Loucy (cell line): Measurements from ENCODE around the gene GPR61.

Source experiments
- H2AFZ ChIP-seq: fragments of 200-600 bp; sonication (generic); 2 replicates; pipeline ENCODE4 v1.6.0; 2016; ENCODE audit warnings: antibody characterized with exemption, mild to moderate bottlenecking, low read length, moderate library complexity
- H3F3A ChIP-seq: fragments of 200-600 bp; 2 replicates; pipeline ENCODE4 v1.6.0; 2016; ENCODE audit warnings: antibody characterized with exemption, low read depth, mild to moderate bottlenecking
- H3K27me3 ChIP-seq: fragments of 200-600 bp; sonication (generic); 2 replicates; pipeline ENCODE4 v1.6.1; 2014; ENCODE audit warnings: low read length, mild to moderate bottlenecking; ENCODE audit not compliant: insufficient read depth, poor library complexity, severe bottlenecking
- H3K36me3 ChIP-seq: fragments of 200-600 bp; sonication (generic); 2 replicates; pipeline ENCODE4 v1.6.1; 2016; ENCODE audit warnings: low read length; ENCODE audit not compliant: insufficient read depth
- H3K4me1 ChIP-seq: fragments of 200-600 bp; sonication (generic); 2 replicates; pipeline ENCODE4 v1.5.1; 2014; ENCODE audit warnings: low read length, mild to moderate bottlenecking; ENCODE audit not compliant: insufficient read depth, poor library complexity, severe bottlenecking
- H3K4me2 ChIP-seq: fragments of 200-600 bp; sonication (generic); 2 replicates; pipeline ENCODE4 v1.6.0; 2014; ENCODE audit warnings: antibody characterized with exemption, low read length, low read depth, mild to moderate bottlenecking; ENCODE audit not compliant: poor library complexity, severe bottlenecking
- H3K4me3 ChIP-seq: fragments of 200-600 bp; sonication (generic); 2 replicates; pipeline ENCODE4 v1.5.1; 2014; ENCODE audit warnings: low read length, mild to moderate bottlenecking, mixed read lengths; ENCODE audit not compliant: poor library complexity, severe bottlenecking
- H3K79me2 ChIP-seq: fragments of 200-600 bp; sonication (generic); 2 replicates; pipeline ENCODE4 v1.6.1; 2014; ENCODE audit warnings: low read length; ENCODE audit not compliant: insufficient read depth
- H3K9ac ChIP-seq: fragments of 200-600 bp; sonication (generic); 2 replicates; pipeline ENCODE4 v1.6.0; 2014; ENCODE audit warnings: mild to moderate bottlenecking, low read depth, low read length, moderate library complexity; ENCODE audit not compliant: poor library complexity, severe bottlenecking
- H3K9me2 ChIP-seq: fragments of 200-600 bp; sonication (generic); replicated peaks from 2 replicates; pipeline ENCODE4 v1.6.1; 2016; ENCODE audit warnings: low read depth, low read length, mixed read lengths
- H3K9me3 ChIP-seq: fragments of 200-600 bp; sonication (generic); 2 replicates; pipeline ENCODE4 v1.6.1; 2014; ENCODE audit warnings: mild to moderate bottlenecking, antibody characterized with exemption, low read length, low read depth; ENCODE audit not compliant: insufficient read depth
- H4K20me1 ChIP-seq: fragments of 200-600 bp; sonication (generic); 2 replicates; pipeline ENCODE4 v1.6.0; 2014; ENCODE audit warnings: antibody characterized with exemption, low read length, mild to moderate bottlenecking; ENCODE audit not compliant: insufficient read depth, poor library complexity, severe bottlenecking
- CTCF ChIP-seq: fragments of 200-600 bp; sonication (generic); conservative IDR thresholded peaks from 2 replicates; pipeline ENCODE4 v1.5.1; 2014; ENCODE audit warnings: mild to moderate bottlenecking, antibody characterized with exemption, low read length
- EZH2phosphoT487 ChIP-seq: fragments of 200-600 bp; IDR thresholded peaks from 2 replicates; pipeline ENCODE4 v1.6.1; 2018; ENCODE audit warnings: antibody characterized with exemption, mild to moderate bottlenecking, moderate library complexity, borderline replicate concordance

The GPR61 gene

GRCh38 chr1:109535481-109535880 is 4.2 kb upstream of the GPR61 start:
- TF ChIP-seq CTCF = no peak
- no peak for TF ChIP-seq EZH2phosphoT487
- H3K4me1 ChIP-seq = peaks cover 9% of the 10 kb centered on the region
- no peak overlapping the region for H3K9ac ChIP-seq
- no peaks in the 10 kb centered on the region for H3K9me3 ChIP-seq
- H3K79me2 ChIP-seq = no peaks in the 10 kb centered on the region
- H4K20me1 ChIP-seq = no peaks in the 10 kb centered on the region
- no peaks in the 10 kb centered on the region for H3F3A ChIP-seq
- H3K4me2 ChIP-seq = no peak overlapping the region
- H3K36me3 ChIP-seq = no peaks in the 10 kb centered on the region
- no peak overlapping the region for H2AFZ ChIP-seq
- H3K9me2 ChIP-seq = no peaks in the 10 kb centered on the region
- H3K4me3 ChIP-seq = no peak overlapping the region
- H3K27me3 ChIP-seq = no peaks in the 10 kb centered on the region

GRCh38 chr1:109535971-109536491 is 3.6 kb upstream of the GPR61 start:
- Histone ChIP-seq H3K9me2 (no peaks in the 10 kb centered on the region), H3K9ac (no peak overlapping the region), H3F3A (no peaks in the 10 kb centered on the region), H3K79me2 (no peaks in the 10 kb centered on the region), H4K20me1 (no peaks in the 10 kb centered on the region), H3K4me2 (no peak overlapping the region), H3K4me1 (peaks cover 6% of the 10 kb centered on the region), H3K4me3 (no peak overlapping the region), H3K27me3 (no peaks in the 10 kb centered on the region), H3K36me3 (no peaks in the 10 kb centered on the region), H3K9me3 (no peaks in the 10 kb centered on the region), H2AFZ (no peak overlapping the region)
- TF ChIP-seq EZH2phosphoT487 = no peak
- TF ChIP-seq CTCF = no peak

DNA sequence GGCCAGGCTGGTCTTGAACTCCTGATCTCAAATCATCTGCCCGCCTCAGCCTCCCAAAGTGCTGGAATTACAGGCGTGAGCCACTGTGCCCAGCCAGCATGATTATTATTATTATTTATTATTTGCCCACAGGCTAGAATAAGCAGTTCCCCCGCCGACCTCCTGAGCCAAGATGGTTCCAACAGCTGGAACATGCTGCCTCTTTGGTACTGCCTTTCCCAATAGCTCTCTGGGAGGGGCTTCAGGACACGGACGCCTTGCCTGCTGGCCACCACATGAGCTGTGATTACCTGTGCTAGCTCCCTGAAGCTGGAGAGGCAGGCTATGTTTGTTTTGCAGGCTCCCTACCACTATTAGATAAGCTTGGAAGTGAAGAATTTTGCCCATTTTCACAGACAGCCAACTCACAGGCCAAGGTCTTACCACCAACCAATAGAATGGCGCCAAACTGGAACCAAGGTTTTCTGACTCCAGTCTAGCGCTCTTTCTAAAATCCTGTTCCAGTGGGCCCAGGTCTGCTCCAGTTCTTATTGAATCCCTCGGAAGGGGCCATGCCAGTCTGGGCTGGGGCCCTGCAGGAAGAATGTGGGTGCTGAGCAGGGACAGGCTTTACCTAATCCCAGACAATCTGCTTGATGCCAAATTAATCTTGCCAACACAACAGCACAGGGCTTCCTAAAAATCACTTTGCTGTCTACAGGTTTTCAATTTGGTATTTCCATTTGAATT is 2.1 kb upstream of the GPR61 start:
- H3K9me3 ChIP-seq = no peaks in the 10 kb centered on the region
- H3K4me1 ChIP-seq = peaks cover 1% of the 10 kb centered on the region
- H3F3A ChIP-seq = no peaks in the 10 kb centered on the region
- no peak overlapping the region for H3K4me3 ChIP-seq
- H3K79me2 ChIP-seq = no peaks in the 10 kb centered on the region
- no peaks in the 10 kb centered on the region for H3K27me3 ChIP-seq
- no peaks in the 10 kb centered on the region for H3K36me3 ChIP-seq
- H4K20me1 ChIP-seq = no peaks in the 10 kb centered on the region
- no peaks in the 10 kb centered on the region for H3K9me2 ChIP-seq
- no peak overlapping the region for H3K9ac ChIP-seq
- TF ChIP-seq EZH2phosphoT487 (no peak), CTCF (no peak)
- no peak overlapping the region for H3K4me2 ChIP-seq
- no peak overlapping the region for H2AFZ ChIP-seq
